HG03575 (cell line): ENCODE results near the gene APOBEC3B.
"Not testable (repeated sequence)": the region's sequence is repeated elsewhere in the genome, so short reads cannot be mapped to it uniquely, and the experiment has no call there.

Experiments used
- ATAC-seq: cut with Tn5 transposase; IDR thresholded peaks from one replicate; pipeline ENCODE4 v1.9.1; 2021; ENCODE audit not compliant: unreplicated experiment, insufficient number of reproducible peaks, low FRiP score; ENCODE audit errors: extremely low read depth

APOBEC3B gene

GRCh38 chr22:38949889-38950405, 32.2 kb upstream of the APOBEC3B start:
- ATAC-seq: no peak

- ATAC-seq: no peak
These were observed 31.4 kb upstream of the APOBEC3B start for GRCh38 chr22:38950527-38951295.

DNA sequence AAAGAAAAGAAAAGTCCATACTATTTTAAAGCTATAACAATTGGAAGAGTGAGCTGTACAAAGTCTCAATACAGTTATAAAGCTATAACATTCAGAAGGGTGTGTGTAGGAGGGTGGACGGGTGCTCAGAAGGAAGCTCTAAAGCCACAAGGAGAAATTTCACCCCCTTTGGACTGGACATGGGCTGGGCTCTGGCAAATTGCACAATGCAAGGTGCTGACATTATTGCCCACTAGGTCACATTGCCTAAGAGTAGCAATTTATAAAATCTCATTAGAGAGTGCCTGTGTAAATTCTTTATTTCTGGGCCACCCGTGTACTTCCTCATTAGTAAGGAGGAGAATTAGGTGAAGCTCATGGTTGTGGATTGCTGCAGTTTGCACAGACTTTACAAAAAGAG, 30.4 kb upstream of the APOBEC3B start:
- ATAC-seq: no peak

DNA sequence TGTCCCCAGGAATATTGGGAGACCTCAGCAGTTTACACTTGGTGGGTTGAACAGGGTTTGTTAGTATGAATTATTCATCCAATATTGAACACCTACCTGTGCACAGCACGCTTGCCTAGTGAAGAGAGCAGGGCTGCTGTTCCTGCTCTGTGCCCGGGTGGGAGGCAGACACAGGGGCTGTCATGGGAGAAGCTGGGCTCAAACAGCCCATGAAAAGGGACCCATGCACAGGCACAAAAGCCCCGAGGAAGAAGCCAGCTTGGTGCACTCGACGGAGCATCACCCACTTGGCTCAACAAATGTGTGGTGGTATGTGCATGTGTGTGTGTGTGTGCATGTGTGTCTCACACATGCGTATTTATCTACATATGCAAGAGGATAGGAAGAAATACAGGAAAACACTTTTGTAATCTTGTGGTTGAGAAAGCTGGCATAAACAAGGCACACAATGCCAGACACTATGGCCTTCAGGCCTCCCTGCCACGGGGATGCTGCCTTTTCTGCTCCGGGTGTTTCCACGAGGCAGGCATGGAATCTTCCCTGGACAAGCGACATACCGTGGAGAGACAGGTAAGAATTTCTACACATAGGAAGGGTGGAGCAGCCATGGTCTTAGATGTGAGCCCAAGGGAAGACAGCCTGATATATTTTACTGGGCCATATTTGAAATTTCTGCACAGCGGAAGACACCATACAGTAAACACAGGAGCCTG, 29.7 kb upstream of the APOBEC3B start:
- no peak for ATAC-seq

DNA sequence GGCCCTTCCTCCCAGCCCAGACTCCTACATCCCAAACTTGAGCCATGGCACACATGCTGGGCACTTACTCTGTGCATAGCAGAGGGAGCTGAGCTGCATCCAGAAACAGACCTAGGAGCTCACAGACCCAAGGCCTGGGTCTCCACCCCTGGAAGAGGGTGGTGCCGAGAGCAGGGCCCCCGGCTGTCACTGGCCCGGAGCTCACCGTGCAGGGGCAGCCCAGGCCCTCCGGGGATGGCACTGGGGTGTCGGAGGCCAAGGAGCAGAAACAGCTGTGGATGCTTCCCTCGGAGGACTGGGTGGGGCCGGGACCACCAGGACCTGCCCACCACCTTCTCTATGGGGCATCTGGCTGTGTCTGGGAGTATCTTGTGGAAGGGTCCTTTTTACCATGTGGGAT, 29.1 kb upstream of the APOBEC3B start:
- no peak for ATAC-seq

DNA sequence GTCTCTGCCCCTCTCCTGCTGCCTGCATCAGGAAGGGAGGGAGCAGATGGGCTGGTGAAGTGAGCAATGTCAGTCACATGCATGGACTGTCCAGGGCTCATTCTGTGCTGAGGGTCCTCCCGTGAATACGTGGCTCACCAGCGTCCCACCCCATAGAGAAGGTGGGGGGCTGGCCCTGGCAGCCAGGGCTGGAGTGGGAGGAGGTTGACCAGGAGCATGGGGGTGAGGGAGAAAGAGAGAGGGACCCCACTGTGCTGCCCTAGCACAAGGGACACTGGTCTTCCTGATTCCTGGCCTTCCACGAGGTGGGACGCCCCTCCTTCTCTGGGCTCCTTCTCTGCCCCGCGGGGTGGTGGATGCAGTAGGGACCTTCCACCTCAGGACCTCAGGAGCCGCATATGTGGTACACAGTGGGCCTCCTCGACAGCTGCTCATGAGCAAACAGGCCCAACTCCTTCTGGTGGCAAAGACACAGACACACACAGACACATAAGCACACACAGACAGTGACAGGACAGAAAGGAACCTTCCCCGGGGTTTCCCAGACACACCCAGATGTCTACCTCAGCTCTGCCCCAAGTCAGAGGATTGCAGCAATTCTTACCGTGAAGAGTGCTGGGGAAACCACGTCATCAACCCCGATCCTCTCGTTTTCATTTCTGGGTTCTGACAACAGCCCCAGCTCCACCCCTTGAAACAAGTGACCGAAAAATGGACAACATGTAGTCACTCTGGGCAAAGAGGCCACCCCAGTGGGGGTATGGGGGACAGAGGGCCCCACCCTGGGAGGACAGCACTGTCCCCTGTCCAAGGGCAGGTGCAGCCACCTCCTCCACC, 28.4 kb upstream of the APOBEC3B start:
- no peak for ATAC-seq

GRCh38 chr22:38954414-38955043, 27.6 kb upstream of the APOBEC3B start:
- ATAC-seq: no peak

- ATAC-seq: no peak
These were observed 26.8 kb upstream of the APOBEC3B start for GRCh38 chr22:38955250-38955905.

GRCh38 chr22:38955926-38956325, 26.2 kb upstream of the APOBEC3B start:
- ATAC-seq: no peak

- no peak for ATAC-seq
These were observed 25.6 kb upstream of the APOBEC3B start for GRCh38 chr22:38956551-38956950.

GRCh38 chr22:38957046-38957770, 24.9 kb upstream of the APOBEC3B start, which contains the start of gene APOBEC3A:
Gene APOBEC3A (plus strand): TSS chr22:38957609. CDS start chr22:38957692, 83 bp downstream.
- no peak for ATAC-seq

DNA sequence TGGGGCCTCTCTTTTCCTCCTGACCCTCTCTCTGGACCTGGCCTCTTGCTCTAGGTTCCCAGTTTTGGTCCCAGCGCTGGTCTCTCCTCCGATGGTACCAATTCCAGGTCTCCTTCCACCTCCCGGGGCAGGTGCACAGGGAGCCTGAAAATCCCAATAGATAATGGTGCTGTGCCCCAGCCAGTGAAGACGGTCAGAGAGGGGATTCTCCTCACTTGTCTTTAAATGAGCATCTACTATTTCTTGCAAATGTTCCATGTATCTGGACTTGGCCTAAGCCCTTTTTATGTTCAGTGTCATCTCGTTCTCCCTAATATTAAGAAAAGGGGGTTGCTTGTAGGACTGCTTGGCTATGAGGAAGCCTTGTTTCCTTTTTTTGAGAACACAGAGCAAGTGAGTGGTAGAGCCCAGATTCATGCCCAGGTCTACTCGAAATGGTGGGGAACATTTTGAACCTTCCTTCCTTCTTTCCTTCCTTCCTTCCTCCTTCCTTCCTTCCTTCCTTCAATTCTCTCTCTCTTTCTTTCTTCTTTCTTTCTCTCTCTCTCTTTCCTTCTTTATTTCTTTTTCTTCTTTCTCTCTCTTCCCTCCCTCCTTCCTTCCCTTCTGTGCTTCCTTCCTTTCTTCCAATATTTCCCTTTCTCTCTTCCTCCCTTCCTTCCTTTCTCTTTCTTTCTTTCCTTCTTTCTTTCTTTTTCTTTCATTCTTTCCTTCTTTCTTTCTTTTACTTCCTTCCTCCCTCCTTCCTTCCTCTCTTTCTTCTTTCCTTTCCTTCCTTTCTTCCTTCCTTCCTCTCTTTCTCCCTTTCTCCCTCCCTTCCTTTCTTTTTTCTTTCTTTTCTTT, 24.1 kb upstream of the APOBEC3B start:
- no peak for ATAC-seq

DNA sequence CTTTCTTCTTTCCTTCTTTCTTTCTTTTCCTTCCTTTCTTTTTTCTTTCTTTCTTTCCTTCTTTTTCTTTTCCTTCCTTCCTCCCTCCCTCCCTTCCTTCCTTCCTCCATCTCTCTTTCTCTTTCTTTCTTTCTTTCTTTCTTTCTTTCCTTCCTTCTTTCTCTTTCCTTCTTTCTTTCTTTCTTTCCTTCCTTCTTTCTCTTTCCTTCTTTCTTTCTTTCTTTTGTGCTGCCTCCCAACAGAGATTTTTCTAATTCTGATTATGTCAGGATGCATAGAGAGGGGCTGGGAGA, 23.6 kb upstream of the APOBEC3B start:
- not testable (repeated sequence) for ATAC-seq

GRCh38 chr22:38959590-38959989, 22.6 kb upstream of the APOBEC3B start:
- ATAC-seq: no peak

DNA sequence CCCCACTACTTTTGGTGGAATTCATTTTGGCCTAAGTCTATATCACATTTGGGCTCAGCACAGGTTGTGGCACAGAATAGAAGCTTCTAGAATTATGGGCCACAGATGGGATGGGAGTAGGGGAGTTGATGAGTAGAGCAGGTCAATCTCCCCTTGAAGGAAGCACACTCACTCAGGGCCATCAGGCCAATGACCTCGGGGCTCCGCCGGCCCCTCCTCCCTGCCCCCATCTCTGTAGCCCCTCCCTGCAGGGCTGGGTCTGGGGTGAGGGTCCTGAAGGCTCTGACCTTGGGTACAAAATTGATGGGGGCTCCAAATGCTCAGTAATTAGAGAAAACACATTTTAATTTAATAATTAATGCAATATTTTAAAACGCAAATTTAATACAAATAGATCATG, 21.5 kb upstream of the APOBEC3B start:
- not testable (repeated sequence) for ATAC-seq

- ATAC-seq: not testable (repeated sequence)
These were observed 18.8 kb upstream of the APOBEC3B start for GRCh38 chr22:38963291-38963738.

- ATAC-seq: no peak
These were observed 18.3 kb upstream of the APOBEC3B start for GRCh38 chr22:38963872-38964271.
